Hair follicular keratinocyte (primary cell): ENCODE results near the gene C7orf33. TPM values are rescaled to one million over a fixed set of nuclear protein-coding genes. Genes with fewer than 3 reads are reported as not detected.

ENCODE experiments used
- total RNA-seq: library from RNA; depleted of rRNA; stranded (reverse); fragments of >200 nt; gene quantifications from 2 replicates; pipeline ENCODE4 v1.2.3, GENCODE V29; 2015

Gene C7orf33, protein sequence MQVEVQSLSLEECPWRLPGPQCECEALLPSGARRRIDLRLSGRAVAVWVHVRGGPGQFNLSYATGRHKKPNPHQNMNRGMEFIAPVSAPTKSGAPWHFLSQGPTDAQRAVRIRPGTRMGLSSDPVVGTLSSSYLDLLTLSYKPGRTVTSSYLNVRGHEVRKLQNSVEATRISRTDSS
- not detected in 2 replicates for total RNA-seq

DNA sequence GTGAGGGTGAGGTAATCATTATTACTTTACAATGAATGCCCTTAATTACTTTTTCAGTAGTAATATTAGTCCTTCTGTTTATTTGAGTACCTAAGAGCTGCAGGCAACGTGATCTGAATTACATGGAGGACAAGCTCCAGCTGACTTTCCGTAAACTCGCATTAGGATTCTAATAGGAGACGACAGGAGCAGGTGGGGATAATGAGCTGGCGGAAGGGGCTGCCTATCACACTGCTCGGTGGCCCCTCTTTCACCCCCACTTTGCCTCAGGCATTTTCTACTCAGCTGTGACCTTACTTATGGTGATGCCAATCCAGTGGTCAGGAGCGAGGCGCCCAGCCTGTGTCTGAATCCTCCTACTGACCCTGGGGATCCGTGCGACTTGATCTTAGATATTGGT is at the start of gene C7orf33:
TSS of gene C7orf33 (plus strand) at position 296 of the 400 bp plus-strand sequence. CDS start 160 bp downstream, outside the sequence.

Other genes starting within 250 kb of the C7orf33 start
- gene CUL1, start 108.1 kb downstream of the C7orf33 start, total RNA-seq = 40.3 and 47.3 TPM in 2 replicates